Measurements from ENCODE around the gene NCOA3.

The NCOA3 gene

DNA sequence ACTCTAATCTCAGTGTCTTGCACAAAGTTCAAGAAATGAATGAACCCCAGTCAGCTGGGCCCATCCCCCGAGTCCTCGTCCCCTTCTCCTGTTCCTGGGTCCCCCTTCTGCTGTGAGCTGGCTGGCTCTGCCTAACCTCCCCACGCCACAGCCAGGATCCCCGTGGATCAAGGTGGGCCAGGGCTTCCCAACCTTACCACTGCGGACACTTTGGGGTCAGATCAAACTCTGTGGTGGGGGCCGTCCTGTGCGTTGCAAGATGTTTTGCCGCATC lies 167.4 kb downstream of the NCOA3 start:
- no peak for TF ChIP-seq EZH2phosphoT487 (IDR thresholded peaks at IDR 0.05; ENCODE audit: borderline replicate concordance, low read length)
- TF ChIP-seq, protein P1, sequence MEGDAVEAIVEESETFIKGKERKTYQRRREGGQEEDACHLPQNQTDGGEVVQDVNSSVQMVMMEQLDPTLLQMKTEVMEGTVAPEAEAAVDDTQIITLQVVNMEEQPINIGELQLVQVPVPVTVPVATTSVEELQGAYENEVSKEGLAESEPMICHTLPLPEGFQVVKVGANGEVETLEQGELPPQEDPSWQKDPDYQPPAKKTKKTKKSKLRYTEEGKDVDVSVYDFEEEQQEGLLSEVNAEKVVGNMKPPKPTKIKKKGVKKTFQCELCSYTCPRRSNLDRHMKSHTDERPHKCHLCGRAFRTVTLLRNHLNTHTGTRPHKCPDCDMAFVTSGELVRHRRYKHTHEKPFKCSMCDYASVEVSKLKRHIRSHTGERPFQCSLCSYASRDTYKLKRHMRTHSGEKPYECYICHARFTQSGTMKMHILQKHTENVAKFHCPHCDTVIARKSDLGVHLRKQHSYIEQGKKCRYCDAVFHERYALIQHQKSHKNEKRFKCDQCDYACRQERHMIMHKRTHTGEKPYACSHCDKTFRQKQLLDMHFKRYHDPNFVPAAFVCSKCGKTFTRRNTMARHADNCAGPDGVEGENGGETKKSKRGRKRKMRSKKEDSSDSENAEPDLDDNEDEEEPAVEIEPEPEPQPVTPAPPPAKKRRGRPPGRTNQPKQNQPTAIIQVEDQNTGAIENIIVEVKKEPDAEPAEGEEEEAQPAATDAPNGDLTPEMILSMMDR (IDR thresholded peaks at IDR 0.05; ENCODE audit: low read depth, low read length, poor library complexity, severe bottlenecking): no peak
- no peak overlapping the region for H3K4me2 ChIP-seq (ENCODE audit: low read length)
- peaks cover 3% of the 10 kb centered on the region; the same call in 1 of the 2 replicates for H3K4me1 ChIP-seq (ENCODE audit: control insufficient read depth, low read length)
- H4K20me1 ChIP-seq (ENCODE audit: control insufficient read depth, insufficient read depth, low read depth, low read length): peaks cover 7% of the 10 kb centered on the region
- no peaks in the 10 kb centered on the region for H3K27me3 ChIP-seq (ENCODE audit: control insufficient read depth, low read length)
- H3K9me2 ChIP-seq (replicated peaks; ENCODE audit: control insufficient read depth, low read length): no peaks in the 10 kb centered on the region
- no peak overlapping the region for H3K4me3 ChIP-seq (ENCODE audit: low read length)
- H3K36me3 ChIP-seq (ENCODE audit: control insufficient read depth, low read length): peaks cover 9% of the 10 kb centered on the region
- H3K79me2 ChIP-seq (ENCODE audit: control insufficient read depth, low read length): no peaks in the 10 kb centered on the region
- peaks cover 11% of the 10 kb centered on the region; the same call in 1 of the 2 replicates for H3F3A ChIP-seq (ENCODE audit: control insufficient read depth, insufficient read depth)
- H3K27ac ChIP-seq (ENCODE audit: low read depth, low read length): no peak overlapping the region
- H3K9me3 ChIP-seq (ENCODE audit: control insufficient read depth, insufficient read depth, low read length): no peaks in the 10 kb centered on the region

DNA sequence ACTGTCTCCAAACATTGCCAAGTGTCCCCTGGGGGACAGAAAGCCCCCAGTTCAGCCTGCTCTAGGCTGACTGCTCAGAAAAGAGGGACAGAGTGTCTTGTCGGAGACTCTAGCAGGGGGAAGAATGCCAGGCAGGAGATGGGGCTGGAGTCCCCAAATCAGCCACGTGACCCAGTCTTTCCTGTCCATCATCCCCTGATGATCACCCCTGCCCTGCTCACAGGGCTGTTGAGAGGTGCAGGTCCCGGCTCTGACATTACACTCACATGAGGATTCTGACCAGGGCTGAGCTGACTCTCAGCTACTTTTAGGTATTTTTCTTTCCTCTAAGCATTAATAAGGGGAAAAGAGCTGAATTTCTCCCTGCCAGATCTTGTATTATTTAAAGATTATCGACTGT lies 167.8 kb downstream of the NCOA3 start:
- Histone ChIP-seq H3K4me2 (ENCODE audit: low read length) (no peak overlapping the region), H3F3A (ENCODE audit: control insufficient read depth, insufficient read depth) (peaks cover 11% of the 10 kb centered on the region; the same call in 1 of the 2 replicates), H4K20me1 (ENCODE audit: control insufficient read depth, insufficient read depth, low read depth, low read length) (peaks cover 3% of the 10 kb centered on the region), H3K27ac (ENCODE audit: low read depth, low read length) (no peak overlapping the region), H3K27me3 (ENCODE audit: control insufficient read depth, low read length) (no peaks in the 10 kb centered on the region), H3K36me3 (ENCODE audit: control insufficient read depth, low read length) (peaks cover 5% of the 10 kb centered on the region), H3K4me3 (ENCODE audit: low read length) (no peak overlapping the region), H3K4me1 (ENCODE audit: control insufficient read depth, low read length) (peaks cover 3% of the 10 kb centered on the region; the same call in 1 of the 2 replicates), H3K9me3 (ENCODE audit: control insufficient read depth, insufficient read depth, low read length) (no peaks in the 10 kb centered on the region), H3K9me2 (replicated peaks; ENCODE audit: control insufficient read depth, low read length) (no peaks in the 10 kb centered on the region), H3K79me2 (ENCODE audit: control insufficient read depth, low read length) (no peaks in the 10 kb centered on the region)
- TF ChIP-seq, protein P1 (IDR thresholded peaks at IDR 0.05; ENCODE audit: low read depth, low read length, poor library complexity, severe bottlenecking): no peak

DNA sequence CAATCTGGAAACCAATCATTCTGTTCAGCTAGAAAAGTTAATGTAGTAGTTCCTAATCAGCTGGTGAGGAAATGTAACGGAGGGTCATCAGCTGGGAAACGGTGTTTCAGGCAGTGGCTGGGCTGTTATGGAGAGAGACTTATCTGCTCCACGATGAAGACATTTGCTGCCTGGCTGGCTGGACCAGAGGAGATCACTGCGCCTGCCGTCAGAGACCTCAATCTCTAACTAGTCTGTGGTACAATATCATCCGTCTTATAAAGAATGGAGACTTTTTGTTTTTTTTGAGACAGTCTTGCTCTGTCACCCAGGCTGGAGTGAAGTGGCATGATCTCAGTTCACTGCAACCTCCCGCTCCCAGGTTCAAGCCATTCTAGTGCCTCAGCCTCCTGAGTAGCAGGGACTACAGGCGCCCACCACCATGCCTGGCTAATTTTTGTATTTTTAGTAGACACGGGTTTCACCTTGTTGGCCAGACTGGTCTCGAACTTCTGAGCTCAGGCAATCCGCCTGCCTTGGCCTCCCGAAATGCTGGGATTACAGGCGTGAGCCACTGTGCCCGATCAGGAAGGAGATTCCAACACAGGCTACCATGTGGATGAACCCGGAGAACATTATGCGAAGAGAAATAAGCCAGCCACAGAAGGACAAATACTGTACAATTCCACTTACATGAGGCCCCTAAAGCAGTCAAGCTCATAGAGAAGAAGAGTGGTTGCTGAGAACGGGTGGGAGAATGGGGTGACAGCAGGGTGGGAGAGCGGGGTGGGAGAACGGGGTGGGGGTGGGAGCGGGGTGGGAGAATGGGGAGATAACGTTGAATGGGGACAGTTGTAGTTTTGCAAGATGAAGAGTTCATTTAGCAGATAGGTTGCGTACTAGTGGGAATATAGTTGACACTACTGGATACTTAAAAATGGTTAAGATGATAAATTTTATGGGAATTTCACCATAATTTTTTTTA lies 168.5 kb downstream of the NCOA3 start:
- TF ChIP-seq, protein P1 (IDR thresholded peaks at IDR 0.05; ENCODE audit: low read depth, low read length, poor library complexity, severe bottlenecking): no peak
- no peak for TF ChIP-seq EZH2phosphoT487 (IDR thresholded peaks at IDR 0.05; ENCODE audit: borderline replicate concordance, low read length)
- Histone ChIP-seq H3K27ac (ENCODE audit: low read depth, low read length) (no peak overlapping the region), H3K4me2 (ENCODE audit: low read length) (no peak overlapping the region), H3F3A (ENCODE audit: control insufficient read depth, insufficient read depth) (peaks cover 4% of the 10 kb centered on the region; the same call in 1 of the 2 replicates), H4K20me1 (ENCODE audit: control insufficient read depth, insufficient read depth, low read depth, low read length) (no peaks in the 10 kb centered on the region; the same call in 1 of the 2 replicates), H3K36me3 (ENCODE audit: control insufficient read depth, low read length) (no peaks in the 10 kb centered on the region; the same call in 1 of the 2 replicates), H3K9me2 (replicated peaks; ENCODE audit: control insufficient read depth, low read length) (no peaks in the 10 kb centered on the region), H3K79me2 (ENCODE audit: control insufficient read depth, low read length) (no peaks in the 10 kb centered on the region), H3K9me3 (ENCODE audit: control insufficient read depth, insufficient read depth, low read length) (no peaks in the 10 kb centered on the region), H3K4me3 (ENCODE audit: low read length) (no peak overlapping the region), H3K4me1 (ENCODE audit: control insufficient read depth, low read length) (peaks cover 3% of the 10 kb centered on the region; the same call in 1 of the 2 replicates), H3K27me3 (ENCODE audit: control insufficient read depth, low read length) (no peaks in the 10 kb centered on the region)
